IPS DF 6.9 (cell line): Measurements from ENCODE around the gene PPP6C.
"Not testable (repeated sequence)": the region's sequence is repeated elsewhere in the genome, so short reads cannot be mapped to it uniquely, and the experiment has no call there.

Experiments used
- DNase-seq: peaks from one replicate; pipeline ENCODE4 v3.0.0-alpha.2; 2013; ENCODE audit warnings: low read depth, low spot score
- H3K27ac ChIP-seq: one replicate; pipeline ENCODE4 v1.5.1; 2013; ENCODE audit warnings: low read length, control low read depth
- H3K27me3 ChIP-seq: 2 replicates; pipeline ENCODE4 v1.6.1; 2013; ENCODE audit warnings: mild to moderate bottlenecking, low read length; ENCODE audit not compliant: control insufficient read depth, insufficient read depth
- H3K36me3 ChIP-seq: 2 replicates; pipeline ENCODE4 v1.6.1; 2013; ENCODE audit warnings: low read length; ENCODE audit not compliant: control insufficient read depth, insufficient read depth
- H3K4me1 ChIP-seq: 2 replicates; pipeline ENCODE4 v1.6.1; 2013; ENCODE audit warnings: low read length; ENCODE audit not compliant: control insufficient read depth, insufficient read depth
- H3K4me3 ChIP-seq: 2 replicates; pipeline ENCODE4 v1.5.1; 2013; ENCODE audit warnings: mild to moderate bottlenecking, low read length
- H3K9me3 ChIP-seq: 2 replicates; pipeline ENCODE4 v1.6.1; 2013; ENCODE audit warnings: low read length, inconsistent platforms; ENCODE audit not compliant: control insufficient read depth, insufficient read depth
- WGBS: extraction: QIAGEN DNeasy Blood & Tissue Kit; methylation state at CpG from one replicate; pipeline ENCODE4 v1.1.7; 2013; ENCODE audit warnings: mixed read lengths, missing lambda C conversion rate; ENCODE audit not compliant: insufficient read length, insufficient coverage; 5-methylcytosine and 5-hydroxymethylcytosine counted together

PPP6C gene

DNA sequence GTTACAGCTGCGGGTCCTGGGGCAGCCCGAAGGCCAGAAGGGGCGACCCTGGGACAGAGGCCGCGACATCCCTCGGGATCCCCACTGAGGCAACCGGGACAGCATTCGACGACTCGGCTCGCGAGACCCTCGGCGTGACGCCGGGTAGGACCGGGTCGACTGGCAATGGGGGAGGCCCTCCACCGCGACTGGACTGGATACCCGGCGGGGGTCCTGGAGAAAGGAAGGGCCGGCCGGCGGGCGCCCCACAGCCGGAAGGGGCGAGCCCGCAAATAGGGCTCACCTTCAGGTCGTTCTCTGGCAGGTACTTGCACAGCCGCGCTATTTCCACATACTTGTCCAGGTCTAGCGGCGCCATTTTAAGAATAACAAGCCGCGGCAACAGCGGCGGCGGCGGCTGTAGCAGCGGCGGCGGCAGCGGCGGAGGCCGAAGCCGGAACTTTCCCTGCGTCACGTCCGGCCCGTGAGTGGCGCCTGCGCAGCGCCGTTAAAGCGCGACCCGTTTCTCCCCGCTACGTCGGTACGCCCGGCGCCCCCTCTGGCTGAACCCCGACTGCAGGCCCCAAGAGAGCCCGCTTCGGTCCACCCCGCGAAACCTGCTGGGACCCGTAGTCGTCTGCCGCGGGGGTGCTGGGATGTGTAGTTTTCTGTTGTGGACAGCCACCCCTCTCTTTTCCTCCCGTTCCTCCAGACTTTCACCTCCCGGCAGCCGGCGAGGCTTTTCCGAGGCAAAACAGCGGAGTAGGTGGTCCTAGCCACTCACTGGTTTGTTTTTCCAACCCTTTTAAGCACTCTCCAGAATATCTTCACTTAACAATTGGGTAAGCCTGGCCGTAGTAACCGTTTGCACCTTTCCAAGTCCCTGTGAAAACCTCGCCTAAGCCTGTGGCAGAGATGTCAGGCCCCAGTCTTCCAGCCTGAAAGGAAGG, at the start of gene PPP6C:
Gene PPP6C (minus strand): TSS at position 443 of the 929 bp plus-strand sequence. CDS start 85 bp downstream, at position 358.
- H3K9me3 ChIP-seq: no peaks in the 10 kb centered on the region
- no peak within 1 kb of the TSS for H3K27ac ChIP-seq
- peak within 1 kb of the TSS; percentile 99 for H3K4me3 ChIP-seq
- no CpG with 5 or more reads among the region's 82 CpGs for WGBS
- no peaks in the 10 kb centered on the region; the same call in 1 of the 2 replicates for H3K4me1 ChIP-seq
- peak; percentile 89 for DNase-seq
- H3K27me3 ChIP-seq: no peaks in the 10 kb centered on the region
- no peaks in the 10 kb centered on the region for H3K36me3 ChIP-seq

DNA sequence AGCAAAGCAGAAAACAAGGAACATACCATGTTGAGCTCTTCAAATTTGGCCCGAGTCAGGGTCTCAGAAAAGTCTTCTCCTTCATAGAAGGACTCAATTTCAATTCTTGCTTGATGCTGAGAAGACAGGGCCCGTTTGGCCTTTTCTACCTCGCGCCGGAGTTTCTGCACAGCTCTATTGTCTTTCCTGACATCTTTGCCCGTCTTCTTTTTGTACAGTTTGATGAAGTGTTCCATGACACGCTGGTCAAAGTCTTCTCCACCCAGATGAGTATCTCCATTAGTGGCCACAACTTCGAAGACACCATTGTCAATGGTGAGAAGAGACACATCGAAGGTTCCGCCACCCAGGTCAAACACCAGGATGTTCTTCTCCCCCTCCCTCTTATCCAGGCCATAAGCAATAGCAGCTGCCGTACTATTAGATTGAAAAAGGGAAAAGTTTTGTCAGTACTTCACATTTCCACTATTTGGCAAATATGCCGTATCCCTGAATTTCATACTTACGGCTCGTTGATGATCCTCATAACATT, 49.4 kb upstream of the PPP6C start:
- no peak overlapping the region for H3K27ac ChIP-seq
- H3K4me3 ChIP-seq: no peak overlapping the region
- no CpG with 5 or more reads among the region's 14 CpGs for WGBS
- H3K9me3 ChIP-seq: no peaks in the 10 kb centered on the region
- no peaks in the 10 kb centered on the region for H3K27me3 ChIP-seq
- no peaks in the 10 kb centered on the region for H3K4me1 ChIP-seq
- H3K36me3 ChIP-seq: peaks cover 19% of the 10 kb centered on the region; the same call in 1 of the 2 replicates
- DNase-seq: no peak

DNA sequence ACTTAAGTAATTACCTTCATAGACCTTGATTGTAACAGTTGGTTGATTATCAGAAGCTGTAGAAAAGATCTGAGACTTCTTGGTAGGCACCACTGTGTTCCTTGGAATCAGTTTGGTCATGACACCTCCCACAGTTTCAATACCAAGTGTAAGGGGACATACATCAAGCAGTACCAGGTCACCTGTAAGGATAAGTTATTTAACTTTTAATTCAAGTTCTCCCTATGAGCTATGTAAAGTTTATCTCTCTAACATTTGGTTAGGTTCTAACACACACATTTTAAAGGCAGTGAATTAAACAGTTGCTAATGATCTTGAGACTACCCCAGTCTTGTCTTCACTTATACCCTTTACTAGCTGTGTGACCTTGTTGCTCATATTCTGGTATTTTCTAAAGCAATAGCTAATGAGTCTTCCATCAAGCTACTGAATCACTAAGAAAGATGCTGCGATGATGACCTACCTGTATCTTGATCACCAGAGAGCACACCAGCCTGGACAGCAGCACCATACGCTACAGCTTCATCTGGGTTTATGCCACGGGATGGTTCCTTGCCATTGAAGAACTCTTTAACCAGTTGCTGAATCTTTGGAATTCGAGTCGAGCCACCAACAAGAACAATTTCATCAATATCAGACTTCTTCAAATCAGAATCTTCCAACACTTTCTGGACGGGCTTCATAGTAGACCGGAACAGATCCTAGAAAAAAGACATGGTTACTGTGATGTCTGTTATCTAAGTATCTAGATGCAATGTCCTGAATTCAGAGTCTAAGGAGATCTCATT, 48.7 kb upstream of the PPP6C start:
- no peak overlapping the region for H3K4me3 ChIP-seq
- no peaks in the 10 kb centered on the region for H3K9me3 ChIP-seq
- H3K4me1 ChIP-seq: no peaks in the 10 kb centered on the region
- no peaks in the 10 kb centered on the region for H3K27me3 ChIP-seq
- DNase-seq: no peak
- H3K36me3 ChIP-seq: peaks cover 19% of the 10 kb centered on the region; the same call in 1 of the 2 replicates
- no peak overlapping the region for H3K27ac ChIP-seq
- WGBS: no CpG with 5 or more reads among the region's 7 CpGs

DNA sequence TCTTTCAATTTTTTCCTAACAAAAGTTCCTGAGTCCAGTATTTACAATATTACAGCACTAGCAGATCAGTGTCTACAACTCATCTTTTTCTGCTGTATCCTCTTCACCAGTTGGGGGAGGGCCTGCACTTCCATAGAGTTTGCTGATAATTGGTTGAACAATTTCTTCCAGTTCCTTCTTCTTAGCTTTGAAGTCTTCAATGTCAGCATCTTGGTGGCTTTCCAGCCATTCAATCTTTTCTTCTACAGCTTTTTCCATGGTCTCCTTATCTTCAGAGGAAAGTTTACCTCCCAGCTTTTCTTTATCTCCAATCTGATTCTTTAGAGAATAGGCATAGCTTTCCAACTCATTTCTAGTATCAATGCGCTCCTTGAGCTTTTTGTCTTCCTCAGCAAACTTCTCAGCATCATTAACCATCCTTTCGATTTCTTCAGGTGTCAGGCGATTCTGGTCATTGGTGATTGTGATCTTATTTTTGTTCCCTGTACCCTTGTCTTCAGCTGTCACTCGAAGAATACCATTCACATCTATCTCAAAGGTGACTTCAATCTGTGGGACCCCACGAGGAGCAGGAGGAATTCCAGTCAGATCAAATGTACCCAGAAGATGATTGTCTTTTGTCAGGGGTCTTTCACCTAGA, 47.0 kb upstream of the PPP6C start:
- not testable (repeated sequence) for DNase-seq, H3K4me3 ChIP-seq, H3K27me3 ChIP-seq, H3K4me1 ChIP-seq, H3K27ac ChIP-seq, H3K9me3 ChIP-seq
- H3K36me3 ChIP-seq: peaks cover 19% of the 10 kb centered on the region; the same call in 1 of the 2 replicates
- WGBS: no CpG with 5 or more reads among the region's 5 CpGs

DNA sequence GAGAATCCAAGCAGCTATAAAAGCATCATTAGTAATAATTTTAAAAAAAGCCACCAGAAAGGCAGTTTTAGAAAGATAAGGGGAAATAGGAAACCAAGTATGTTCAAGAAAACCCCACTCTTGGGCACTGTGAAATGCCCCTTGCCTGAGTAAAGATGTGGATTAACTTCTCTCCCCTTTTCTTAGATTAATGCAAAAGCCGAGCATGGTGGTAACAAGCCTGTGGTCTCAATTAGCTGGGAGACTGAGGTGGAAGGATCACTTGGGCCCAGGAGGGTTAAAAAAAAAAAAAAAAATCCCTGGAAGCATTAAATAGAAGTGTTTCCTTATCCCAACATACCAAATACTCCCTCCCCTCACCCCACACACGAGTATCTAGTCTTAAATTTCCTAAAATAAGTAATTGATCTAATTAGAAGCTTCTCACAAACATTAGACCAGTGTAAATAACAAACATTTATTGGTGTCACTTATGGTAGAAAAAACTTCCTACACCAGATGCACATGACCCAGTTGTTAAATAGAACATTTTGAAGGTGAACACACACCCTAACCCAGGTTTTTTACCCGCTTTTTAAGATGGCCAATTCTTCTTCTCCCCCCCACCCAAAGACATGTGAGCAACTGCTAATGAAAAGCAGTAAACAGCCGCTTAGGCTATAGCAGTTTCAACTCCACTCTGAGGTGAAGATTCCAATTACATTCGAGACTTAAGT, 46.4 kb upstream of the PPP6C start:
- Histone ChIP-seq H3K27me3 (no peaks in the 10 kb centered on the region), H3K4me3 (no peak overlapping the region), H3K9me3 (no peaks in the 10 kb centered on the region), H3K4me1 (no peaks in the 10 kb centered on the region), H3K27ac (no peak overlapping the region), H3K36me3 (peaks cover 19% of the 10 kb centered on the region; the same call in 1 of the 2 replicates)
- WGBS: 100% methylated on average over 1 of the region's 5 CpGs
- DNase-seq: no peak

DNA sequence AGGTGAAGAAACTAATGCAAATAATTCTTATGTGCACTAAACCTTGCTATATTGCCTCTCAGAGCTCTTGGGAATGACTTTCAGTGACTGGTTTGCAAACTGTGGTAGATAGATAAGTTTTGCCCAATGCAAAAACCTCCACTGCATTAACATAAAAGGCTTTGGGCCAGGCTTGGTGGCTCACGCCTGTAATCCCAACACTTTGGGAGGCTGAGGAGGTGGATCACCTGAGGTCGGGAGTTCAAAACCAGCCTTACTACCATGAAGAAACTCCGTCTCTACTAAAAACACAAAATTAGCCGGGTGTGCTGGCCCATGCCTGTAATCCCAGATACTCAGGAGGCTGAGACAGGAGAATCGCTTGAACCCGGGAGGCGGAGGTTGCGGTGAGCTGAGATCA, 44.5 kb upstream of the PPP6C start:
- peaks cover 17% of the 10 kb centered on the region; the same call in 1 of the 2 replicates for H3K36me3 ChIP-seq
- H3K4me1 ChIP-seq, H3K9me3 ChIP-seq, H3K27ac ChIP-seq, H3K27me3 ChIP-seq, H3K4me3 ChIP-seq, DNase-seq: not testable (repeated sequence)
- no CpG with 5 or more reads among the region's 8 CpGs for WGBS

DNA sequence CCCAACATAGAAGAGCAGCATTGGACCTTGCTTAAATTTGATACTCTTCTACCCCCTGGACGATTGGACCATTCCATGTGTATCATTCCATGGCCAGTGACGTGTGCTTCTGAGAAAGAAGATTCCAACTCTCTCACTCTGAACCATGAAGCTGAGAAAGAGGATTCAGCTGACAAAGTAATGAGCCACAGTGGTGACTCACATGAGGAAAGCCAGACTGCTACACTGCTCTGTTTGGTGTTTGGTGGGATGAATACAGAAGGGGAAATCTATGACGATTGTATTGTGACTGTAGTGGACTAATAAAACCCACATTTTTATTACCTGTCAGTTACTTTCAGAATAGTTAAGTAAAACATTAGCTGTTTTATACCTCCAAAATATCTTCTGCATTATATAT, 44.1 kb upstream of the PPP6C start:
- Histone ChIP-seq H3K27ac (no peak overlapping the region), H3K9me3 (no peaks in the 10 kb centered on the region), H3K4me1 (no peaks in the 10 kb centered on the region), H3K27me3 (no peaks in the 10 kb centered on the region), H3K36me3 (peaks cover 13% of the 10 kb centered on the region; the same call in 1 of the 2 replicates), H3K4me3 (no peak overlapping the region)
- whole genome bisulfite sequencing: no CpG with 5 or more reads among the region's 3 CpGs
- DNase-seq: no peak

DNA sequence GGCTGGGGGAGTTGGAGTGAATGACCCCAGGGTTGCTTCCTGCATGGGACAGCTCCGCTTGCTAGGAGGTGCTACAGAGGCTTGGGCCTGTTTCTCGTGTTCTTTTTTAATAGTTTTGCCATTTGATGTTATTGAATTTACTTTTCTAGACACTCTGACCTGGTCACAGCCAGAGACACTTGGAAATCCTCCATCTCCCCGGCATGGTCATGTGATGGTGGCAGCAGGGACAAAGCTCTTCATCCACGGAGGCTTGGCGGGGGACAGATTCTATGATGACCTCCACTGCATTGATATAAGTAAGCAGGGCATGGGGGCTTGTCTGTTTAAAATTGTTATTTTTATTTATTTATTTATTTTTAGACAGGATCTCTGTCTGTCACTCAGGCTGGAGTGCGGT, 38.2 kb upstream of the PPP6C start:
- Histone ChIP-seq H3K4me3 (no peak overlapping the region), H3K4me1 (no peaks in the 10 kb centered on the region), H3K9me3 (no peaks in the 10 kb centered on the region), H3K27me3 (no peaks in the 10 kb centered on the region), H3K27ac (no peak overlapping the region), H3K36me3 (no peaks in the 10 kb centered on the region)
- no peak for DNase-seq
- no CpG with 5 or more reads among the region's 6 CpGs for WGBS

DNA sequence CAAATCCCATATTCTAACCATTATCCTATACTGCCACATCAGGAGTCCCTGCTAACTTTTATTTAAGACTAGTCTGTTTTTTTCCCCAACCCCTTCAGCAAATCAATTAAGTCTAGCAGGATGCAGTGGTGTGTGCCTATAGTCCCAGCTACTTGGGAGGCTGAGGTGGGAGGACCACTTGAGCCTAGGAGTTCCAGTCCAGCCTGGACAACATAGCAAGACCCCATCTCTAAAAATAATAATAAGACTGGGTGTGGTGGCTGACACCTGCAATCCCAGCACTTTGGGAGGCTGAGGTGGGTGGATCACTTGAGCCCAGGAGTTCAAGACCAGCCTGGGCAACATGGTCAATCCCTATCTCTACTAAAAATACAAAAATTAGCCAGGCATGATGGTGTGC, 35.3 kb upstream of the PPP6C start:
- H3K36me3 ChIP-seq: not testable (repeated sequence)

More for the DNA sequence above, 35.3 kb upstream of the PPP6C start:
- H3K9me3 ChIP-seq, H3K27ac ChIP-seq, H3K27me3 ChIP-seq, DNase-seq, H3K4me3 ChIP-seq, H3K4me1 ChIP-seq: not testable (repeated sequence)
